ENCODE measurements around the gene SLIT1. TPM values are rescaled to one million over a fixed set of nuclear protein-coding genes. Genes with fewer than 3 reads are reported as not detected.

SLIT1 gene
- total RNA-seq, 4 donors from 2014 or later, result under 0.01 to 0.78 (median 0.15) TPM

DNA sequence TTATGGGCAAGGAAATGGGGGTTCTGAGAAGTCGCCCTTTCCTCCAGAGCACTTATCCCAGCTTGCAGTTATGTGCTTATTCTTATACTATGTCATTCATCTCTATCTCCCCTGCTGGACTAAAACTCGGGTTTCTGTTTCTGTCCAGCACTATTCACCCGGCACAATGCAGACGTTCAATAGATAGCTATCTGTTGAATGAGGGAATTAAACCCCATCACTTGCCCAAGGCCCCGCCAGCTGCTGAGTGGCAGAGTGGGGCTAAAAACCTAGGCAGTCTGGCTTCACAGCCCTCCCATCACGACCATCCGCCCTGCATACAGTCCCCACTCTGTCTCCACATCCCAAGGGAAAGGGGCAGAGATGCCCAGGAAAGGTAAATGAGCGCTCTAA is 5.4 kb downstream of the SLIT1 start:
- TF ChIP-seq POLR2A (IDR thresholded peaks at IDR 0.05), result no peak
- TF ChIP-seq, protein P1, sequence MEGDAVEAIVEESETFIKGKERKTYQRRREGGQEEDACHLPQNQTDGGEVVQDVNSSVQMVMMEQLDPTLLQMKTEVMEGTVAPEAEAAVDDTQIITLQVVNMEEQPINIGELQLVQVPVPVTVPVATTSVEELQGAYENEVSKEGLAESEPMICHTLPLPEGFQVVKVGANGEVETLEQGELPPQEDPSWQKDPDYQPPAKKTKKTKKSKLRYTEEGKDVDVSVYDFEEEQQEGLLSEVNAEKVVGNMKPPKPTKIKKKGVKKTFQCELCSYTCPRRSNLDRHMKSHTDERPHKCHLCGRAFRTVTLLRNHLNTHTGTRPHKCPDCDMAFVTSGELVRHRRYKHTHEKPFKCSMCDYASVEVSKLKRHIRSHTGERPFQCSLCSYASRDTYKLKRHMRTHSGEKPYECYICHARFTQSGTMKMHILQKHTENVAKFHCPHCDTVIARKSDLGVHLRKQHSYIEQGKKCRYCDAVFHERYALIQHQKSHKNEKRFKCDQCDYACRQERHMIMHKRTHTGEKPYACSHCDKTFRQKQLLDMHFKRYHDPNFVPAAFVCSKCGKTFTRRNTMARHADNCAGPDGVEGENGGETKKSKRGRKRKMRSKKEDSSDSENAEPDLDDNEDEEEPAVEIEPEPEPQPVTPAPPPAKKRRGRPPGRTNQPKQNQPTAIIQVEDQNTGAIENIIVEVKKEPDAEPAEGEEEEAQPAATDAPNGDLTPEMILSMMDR (IDR thresholded peaks at IDR 0.05), result no peak
- 74 to 79% methylated on average over 8 of the region's 8 CpGs for WGBS, 2 donors
- Histone ChIP-seq H3K9me3 (no peaks in the 10 kb centered on the region), H3K36me3 (no peaks in the 10 kb centered on the region), H3K4me3 (replicated peaks in 1 of 3) (no peak overlapping the region), H3K4me1 (peaks cover 3 to 4% of the 10 kb centered on the region in 2 donors), H3K27ac (no peak overlapping the region), H3K27me3 (no peaks in the 10 kb centered on the region)
- no peak for DNase-seq
- intact Hi-C loops (cut with DNase I), result no loop called here

GRCh38 chr10:97179731-97180362 is 5.9 kb downstream of the SLIT1 start:
- intact Hi-C loops (cut with DNase I), result no loop called here
- no peak for DNase-seq

GRCh38 chr10:97179311-97179710 is 6.4 kb downstream of the SLIT1 start:
- DNase-seq, result no peak
- Histone ChIP-seq H3K4me3 (replicated peaks in 1 of 3) (no peak overlapping the region), H3K4me1 (no peaks in the 10 kb centered on the region), H3K36me3 (no peaks in the 10 kb centered on the region), H3K27me3 (no peaks in the 10 kb centered on the region), H3K9me3 (no peaks in the 10 kb centered on the region), H3K27ac (no peak overlapping the region)
- intact Hi-C loops (cut with DNase I), result no loop called here
- WGBS, 2 donors, result 51% methylated on average over 6 of the region's 6 CpGs
- no peak for TF ChIP-seq POLR2A (IDR thresholded peaks at IDR 0.05)
- TF ChIP-seq, protein P1 (IDR thresholded peaks at IDR 0.05), result no peak

More at GRCh38 chr10:97179731-97180362, 5.9 kb downstream of the SLIT1 start:
- Histone ChIP-seq H3K4me3 (replicated peaks in 1 of 3) (no peak overlapping the region), H3K36me3 (no peaks in the 10 kb centered on the region), H3K9me3 (no peaks in the 10 kb centered on the region), H3K27ac (no peak overlapping the region), H3K4me1 (no peaks in the 10 kb centered on the region), H3K27me3 (no peaks in the 10 kb centered on the region)
- 27 to 37% methylated on average over 23 to 25 of the region's 26 CpGs for WGBS, 2 donors
- no peak for TF ChIP-seq POLR2A (IDR thresholded peaks at IDR 0.05)
- TF ChIP-seq, protein P1 (IDR thresholded peaks at IDR 0.05), result no peak

DNA sequence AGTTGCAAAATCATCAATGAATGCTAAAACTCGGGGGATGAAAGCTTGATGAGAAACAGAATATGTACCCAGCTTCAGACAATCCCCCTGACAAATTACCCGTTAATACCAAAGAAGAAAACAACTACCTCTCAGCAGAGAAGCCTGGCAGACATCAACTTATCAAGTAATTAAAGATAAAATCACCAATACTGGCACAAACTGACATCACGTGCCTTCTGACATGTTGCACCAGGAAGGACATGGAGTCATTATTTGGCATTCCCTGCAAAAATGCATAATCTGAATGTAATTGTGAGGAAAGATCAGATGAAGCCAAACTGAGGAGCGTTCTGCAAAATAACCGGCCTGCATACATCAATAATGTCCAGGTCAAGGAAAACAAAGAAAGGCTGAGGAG is 7.7 kb downstream of the SLIT1 start:
- 67 to 79% methylated on average over 5 of the region's 5 CpGs for WGBS, 2 donors
- H3K27ac ChIP-seq, result no peak overlapping the region
- TF ChIP-seq, protein P1 (IDR thresholded peaks at IDR 0.05), result no peak
- TF ChIP-seq POLR2A (IDR thresholded peaks at IDR 0.05), result no peak
- DNase-seq, result no peak
- intact Hi-C loops (cut with DNase I), result no loop called here
- no peak overlapping the region for H3K4me3 ChIP-seq (replicated peaks in 1 of 3)
- no peaks in the 10 kb centered on the region for H3K27me3 ChIP-seq
- H3K36me3 ChIP-seq, result no peaks in the 10 kb centered on the region
- H3K4me1 ChIP-seq, result no peaks in the 10 kb centered on the region
- H3K9me3 ChIP-seq, result no peaks in the 10 kb centered on the region

DNA sequence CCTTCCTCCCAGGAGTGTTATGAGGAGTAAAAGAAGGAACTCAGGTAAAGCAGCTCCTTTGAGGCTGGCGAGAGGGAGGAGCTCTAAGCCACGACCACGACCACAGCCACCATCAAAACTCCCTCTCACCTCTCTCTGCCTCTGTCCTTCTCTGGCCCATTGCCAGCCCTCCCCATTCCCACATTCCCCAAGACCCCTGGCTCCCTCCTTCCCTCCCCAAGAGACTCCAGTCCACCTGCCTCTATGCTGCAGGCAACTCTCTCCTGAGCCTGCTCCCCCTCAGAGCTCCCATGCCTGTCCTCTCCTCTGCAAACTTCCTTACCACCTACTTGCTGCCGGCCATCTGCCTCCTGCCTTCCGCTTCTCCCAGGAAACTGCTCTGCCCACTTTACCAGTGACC is 9.5 kb downstream of the SLIT1 start:
- Histone ChIP-seq H3K4me1 (no peaks in the 10 kb centered on the region), H3K27ac (no peak overlapping the region), H3K4me3 (replicated peaks in 1 of 3) (no peak overlapping the region), H3K27me3 (no peaks in the 10 kb centered on the region), H3K9me3 (no peaks in the 10 kb centered on the region), H3K36me3 (no peaks in the 10 kb centered on the region)
- TF ChIP-seq, protein P1 (IDR thresholded peaks at IDR 0.05), result no peak
- TF ChIP-seq POLR2A (IDR thresholded peaks at IDR 0.05), result no peak
- WGBS, 2 donors, result 79 to 86% methylated on average over 5 of the region's 5 CpGs
- intact Hi-C loops (cut with DNase I), result no loop called here
- DNase-seq, result no peak

Measured in thyroid gland (tissue), 4 donors.